GM12865 (cell line): ENCODE results near the gene EPB41L5.
"Not testable (repeated sequence)": the region's sequence is repeated elsewhere in the genome, so short reads cannot be mapped to it uniquely, and the experiment has no call there.

Experiments
- DNase-seq: peaks from one replicate; pipeline ENCODE4 v3.0.0; 2010; ENCODE audit warnings: low read depth
- H3K4me3 ChIP-seq: 2 replicates; pipeline ENCODE4 v1.5.1; 2011; ENCODE audit warnings: mild to moderate bottlenecking, low read depth, low read length, control low read depth
- TF ChIP-seq, protein P1 (sequence below): IDR thresholded peaks from 2 replicates; pipeline ENCODE4 v1.5.1; 2011; ENCODE audit warnings: low read length, control low read depth, low read depth, inconsistent platforms; ENCODE audit not compliant: insufficient read depth; ENCODE audit errors: missing control alignments

EPB41L5 gene

DNA sequence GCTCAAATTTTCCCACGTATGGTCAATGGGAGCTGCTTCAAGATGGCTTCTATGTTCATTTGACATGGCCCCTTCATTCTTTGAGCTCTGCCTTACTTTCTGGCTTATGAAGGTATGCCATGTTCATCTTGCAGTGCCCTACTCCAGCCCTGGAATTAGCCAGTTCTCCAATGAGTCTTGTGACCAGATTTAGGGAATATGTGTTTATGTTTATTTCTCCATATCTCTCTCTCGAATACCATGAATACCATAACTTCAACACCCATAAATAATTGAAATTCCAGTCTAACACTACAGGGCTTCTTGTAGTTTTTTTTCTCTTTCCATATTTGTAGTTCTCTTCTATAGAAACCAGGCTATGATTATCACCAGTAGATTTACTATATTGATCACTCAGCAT is 39.7 kb downstream of the EPB41L5 start:
- TF ChIP-seq, protein P1, sequence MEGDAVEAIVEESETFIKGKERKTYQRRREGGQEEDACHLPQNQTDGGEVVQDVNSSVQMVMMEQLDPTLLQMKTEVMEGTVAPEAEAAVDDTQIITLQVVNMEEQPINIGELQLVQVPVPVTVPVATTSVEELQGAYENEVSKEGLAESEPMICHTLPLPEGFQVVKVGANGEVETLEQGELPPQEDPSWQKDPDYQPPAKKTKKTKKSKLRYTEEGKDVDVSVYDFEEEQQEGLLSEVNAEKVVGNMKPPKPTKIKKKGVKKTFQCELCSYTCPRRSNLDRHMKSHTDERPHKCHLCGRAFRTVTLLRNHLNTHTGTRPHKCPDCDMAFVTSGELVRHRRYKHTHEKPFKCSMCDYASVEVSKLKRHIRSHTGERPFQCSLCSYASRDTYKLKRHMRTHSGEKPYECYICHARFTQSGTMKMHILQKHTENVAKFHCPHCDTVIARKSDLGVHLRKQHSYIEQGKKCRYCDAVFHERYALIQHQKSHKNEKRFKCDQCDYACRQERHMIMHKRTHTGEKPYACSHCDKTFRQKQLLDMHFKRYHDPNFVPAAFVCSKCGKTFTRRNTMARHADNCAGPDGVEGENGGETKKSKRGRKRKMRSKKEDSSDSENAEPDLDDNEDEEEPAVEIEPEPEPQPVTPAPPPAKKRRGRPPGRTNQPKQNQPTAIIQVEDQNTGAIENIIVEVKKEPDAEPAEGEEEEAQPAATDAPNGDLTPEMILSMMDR, result no peak
- H3K4me3 ChIP-seq, result no peak overlapping the region
- DNase-seq, result no peak

DNA sequence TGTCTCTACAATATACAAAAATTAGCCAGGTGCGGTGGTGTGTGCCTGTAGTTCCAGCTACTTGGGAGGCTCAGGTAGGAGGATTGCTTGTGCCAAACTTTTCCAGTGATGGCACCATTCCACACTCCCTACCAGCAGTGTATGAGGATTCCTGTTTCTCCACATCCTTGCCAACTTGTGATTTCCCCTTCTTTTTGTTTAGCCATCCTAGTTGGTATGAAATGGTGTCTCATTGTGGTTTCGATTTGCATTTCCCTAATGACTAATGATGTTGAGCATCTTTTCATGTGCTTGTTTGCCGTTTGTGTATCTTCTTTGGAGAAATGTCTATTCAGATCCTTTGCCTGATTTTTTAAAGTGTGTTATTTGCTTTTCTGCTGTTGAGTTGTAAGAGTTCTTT is 41.0 kb downstream of the EPB41L5 start:
- TF ChIP-seq, protein P1, result no peak
- DNase-seq, result no peak
- no peak overlapping the region for H3K4me3 ChIP-seq

DNA sequence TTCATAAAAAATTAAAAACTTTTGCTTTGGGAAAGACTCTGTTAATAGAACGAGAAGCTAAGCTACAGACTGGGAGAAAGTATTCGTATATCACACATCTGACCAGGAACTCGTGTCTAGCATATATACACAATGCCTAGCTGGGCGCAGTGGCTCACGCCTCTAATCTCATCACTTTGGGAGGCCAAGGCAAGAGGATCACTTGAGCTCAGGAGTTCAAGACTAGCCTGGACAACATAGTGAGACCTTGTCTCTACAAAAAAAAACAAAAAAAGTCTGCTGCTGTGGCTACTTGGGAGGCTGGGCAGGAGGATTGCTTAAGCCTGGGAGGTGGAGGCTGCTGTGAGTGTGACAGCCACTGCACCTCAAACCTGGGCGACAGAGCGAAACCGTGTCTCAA is 46.6 kb downstream of the EPB41L5 start:
- TF ChIP-seq, protein P1, result no peak
- H3K4me3 ChIP-seq, result no peak overlapping the region
- no peak for DNase-seq

DNA sequence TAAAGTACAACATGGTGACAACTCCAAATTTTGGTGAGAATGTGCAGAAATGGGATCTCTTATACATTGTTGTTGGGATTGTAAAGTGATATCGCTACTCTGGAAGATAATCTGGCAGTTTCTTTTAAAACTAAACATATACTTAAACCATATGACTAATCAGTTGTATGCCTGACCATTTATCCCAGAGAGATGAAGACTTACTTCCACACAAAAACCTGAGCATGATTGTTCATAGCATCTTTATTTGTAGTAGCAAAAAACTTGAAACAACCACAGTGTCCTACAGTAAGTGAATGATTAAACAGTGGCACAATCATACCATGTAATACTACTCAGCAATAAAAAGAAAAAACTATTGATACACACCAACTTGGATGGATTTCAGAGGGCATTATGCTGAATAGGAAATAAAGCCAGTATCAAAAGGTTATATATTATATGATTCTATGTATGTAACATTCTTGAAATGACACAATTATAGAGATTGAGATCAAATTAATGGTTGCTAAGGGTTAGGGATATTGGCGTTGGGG is 47.3 kb downstream of the EPB41L5 start:
- TF ChIP-seq, protein P1, result no peak
- no peak for DNase-seq
- H3K4me3 ChIP-seq, result no peak overlapping the region

DNA sequence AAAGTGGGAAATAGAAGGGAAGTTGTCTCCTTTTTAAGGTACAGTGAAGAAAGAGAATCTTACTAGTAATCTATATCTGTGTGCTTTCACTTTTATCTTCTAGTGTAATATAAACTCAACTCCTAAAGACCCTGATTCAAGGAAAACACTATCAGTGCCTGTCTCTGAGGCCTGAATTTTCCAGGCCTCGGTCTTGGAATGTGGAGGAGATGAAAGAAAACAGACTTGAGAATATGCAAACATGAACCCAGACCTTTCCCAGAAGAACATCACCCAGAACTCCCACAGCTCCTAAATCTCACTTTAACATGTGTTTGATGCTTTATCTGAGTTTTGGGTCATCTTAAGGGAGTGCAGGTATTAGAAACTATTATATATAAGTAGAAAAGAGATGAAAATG is 51.8 kb downstream of the EPB41L5 start:
- TF ChIP-seq, protein P1, result no peak
- no peak for DNase-seq
- H3K4me3 ChIP-seq, result no peak overlapping the region

DNA sequence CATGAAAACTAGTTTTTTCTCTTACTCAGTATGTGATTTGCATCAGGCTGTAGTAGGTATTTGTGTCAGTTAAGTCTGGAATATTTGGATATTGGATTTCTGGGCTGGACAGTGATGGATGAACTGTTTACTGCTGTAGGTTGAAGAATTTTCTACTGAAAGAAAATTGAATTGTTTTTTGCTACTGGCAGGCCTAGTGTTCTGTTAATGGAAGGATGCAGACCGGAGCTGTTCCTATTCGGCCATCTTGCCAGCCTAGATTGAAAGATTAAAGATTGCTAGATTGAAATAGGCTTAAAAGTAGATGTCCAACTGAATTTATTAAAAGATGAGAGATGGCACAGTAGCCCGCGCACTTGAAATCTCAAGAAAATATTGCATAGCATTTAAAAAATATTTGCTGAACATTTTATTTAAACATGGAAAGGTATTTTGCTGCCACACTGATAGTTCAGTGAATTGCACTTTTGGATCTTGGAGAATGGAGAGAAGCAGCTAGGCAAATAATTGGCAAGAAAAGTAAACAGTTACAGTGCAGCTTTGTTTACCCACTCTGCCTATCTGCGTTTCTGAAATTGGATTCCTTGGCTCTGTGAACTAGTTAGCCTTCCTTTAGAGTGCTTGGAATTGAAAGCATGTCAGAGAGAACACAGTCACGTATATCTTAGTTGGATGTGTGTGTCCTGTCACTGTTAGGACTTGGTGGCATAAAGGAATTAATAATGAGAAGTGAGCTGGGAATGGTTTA is 54.1 kb downstream of the EPB41L5 start:
- H3K4me3 ChIP-seq, result no peak overlapping the region
- TF ChIP-seq, protein P1, result no peak
- no peak for DNase-seq

DNA sequence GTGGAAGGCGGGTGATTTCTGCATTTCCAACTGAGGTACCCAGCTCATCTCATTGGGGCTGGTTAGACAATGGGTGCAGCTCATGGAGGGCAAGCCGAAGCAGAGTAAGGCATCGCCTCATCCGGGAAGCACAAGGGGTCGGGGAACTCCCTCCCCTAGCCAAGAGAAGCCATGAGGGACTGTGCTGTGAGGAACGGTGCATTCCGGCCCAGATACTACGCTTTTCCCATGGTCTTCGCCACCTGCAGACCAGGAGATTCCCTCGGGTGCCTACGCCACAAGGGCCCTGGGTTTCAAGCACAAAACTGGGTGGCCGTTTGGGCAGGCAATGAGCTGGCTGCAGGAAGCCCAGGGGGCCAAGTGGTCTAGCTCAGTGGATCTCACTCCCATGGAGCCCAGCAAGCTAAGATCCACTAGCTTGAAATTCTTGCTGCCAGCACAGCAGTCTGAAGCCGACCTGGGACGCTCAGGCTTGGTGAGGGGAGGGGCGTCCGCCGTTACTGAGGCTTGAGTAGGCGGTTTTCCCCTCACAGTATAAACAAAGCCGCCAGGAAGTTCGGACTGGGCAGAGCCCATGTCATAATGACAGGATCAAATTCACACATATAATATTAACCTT is 55.3 kb downstream of the EPB41L5 start:
- H3K4me3 ChIP-seq, DNase-seq: not testable (repeated sequence)
